OCI-LY7 (cell line): ENCODE results near the gene PTGDS. TPM values are rescaled to one million over a fixed set of nuclear protein-coding genes. Genes with fewer than 3 reads are reported as not detected.

Experiments
- BruUV-seq: library from RNA; stranded (reverse); fragments of 400-500 nt; replicated peaks from 2 replicates; lab custom pipeline; 2021; lab: Mats Ljungman, UMichigan
- CTCF ChIA-PET: fragments of 300-600 bp; sonication (Branson Sonifier 250); formaldehyde crosslinking; loops from one replicate; lab custom pipeline; 2022; ENCODE audit warnings: antibody characterized with exemption; ENCODE audit not compliant: unreplicated experiment; lab: Charles Lee
- POLR2A ChIA-PET: fragments of 300-600 bp; sonication (Branson Sonifier 250); formaldehyde crosslinking; loops from one replicate; lab custom pipeline; 2022; ENCODE audit warnings: antibody characterized with exemption; lab: Charles Lee
- DNase-seq: peaks from one replicate; pipeline ENCODE4 v3.0.0-alpha.2; 2015; ENCODE audit warnings: low spot score
- H2AFZ ChIP-seq: fragments of 200-600 bp; sonication (generic), shearing (Covaris generic); 2 replicates; pipeline ENCODE4 v1.6.1; 2014; ENCODE audit warnings: mild to moderate bottlenecking, antibody characterized with exemption, low read length, moderate library complexity
- H3K27ac ChIP-seq: fragments of 200-600 bp; sonication (generic); 2 replicates; pipeline ENCODE4 v1.5.1; 2014; ENCODE audit warnings: mixed run types, low read depth, mild to moderate bottlenecking, moderate library complexity, low read length, inconsistent platforms; ENCODE audit not compliant: poor library complexity, severe bottlenecking
- H3K36me3 ChIP-seq: fragments of 200-600 bp; sonication (generic); 2 replicates; pipeline ENCODE4 v1.6.1; 2014; ENCODE audit warnings: mild to moderate bottlenecking, antibody characterized with exemption, low read length, moderate library complexity, mixed read lengths; ENCODE audit not compliant: insufficient read depth
- H3K4me1 ChIP-seq: fragments of 200-600 bp; sonication (generic); 2 replicates; pipeline ENCODE4 v1.5.1; 2014; ENCODE audit warnings: mild to moderate bottlenecking, low read length; ENCODE audit not compliant: insufficient read depth, poor library complexity, severe bottlenecking
- H3K4me2 ChIP-seq: fragments of 200-600 bp; sonication (generic); 2 replicates; pipeline ENCODE4 v1.6.1; 2014; ENCODE audit warnings: mild to moderate bottlenecking, low read length
- H3K4me3 ChIP-seq: fragments of 200-600 bp; sonication (generic); 2 replicates; pipeline ENCODE4 v1.5.1; 2014; ENCODE audit warnings: mild to moderate bottlenecking, low read depth, low read length; ENCODE audit not compliant: poor library complexity, severe bottlenecking
- H3K79me2 ChIP-seq: fragments of 200-600 bp; sonication (generic); 2 replicates; pipeline ENCODE4 v1.6.1; 2016; ENCODE audit warnings: low read depth, mild to moderate bottlenecking, low read length, moderate library complexity, mixed read lengths; ENCODE audit not compliant: insufficient read depth
- H3K9me2 ChIP-seq: fragments of 200-600 bp; sonication (generic); 2 replicates; pipeline ENCODE4 v1.6.1; 2016; ENCODE audit warnings: mild to moderate bottlenecking, low read length, mixed read lengths; ENCODE audit not compliant: insufficient read depth
- H3K9me3 ChIP-seq: fragments of 200-600 bp; sonication (generic); 2 replicates; pipeline ENCODE4 v1.6.1; 2014; ENCODE audit warnings: mild to moderate bottlenecking, mixed run types, low read length, mixed read lengths
- H4K20me1 ChIP-seq: fragments of 200-600 bp; sonication (generic); 2 replicates; pipeline ENCODE4 v1.6.1; 2014; ENCODE audit warnings: mild to moderate bottlenecking, antibody characterized with exemption, low read length, moderate library complexity, mixed read lengths; ENCODE audit not compliant: insufficient read depth
- EZH2phosphoT487 ChIP-seq: fragments of 200-600 bp; sonication (generic); IDR thresholded peaks from 2 replicates; pipeline ENCODE4 v1.6.1; 2018; ENCODE audit warnings: low read depth, borderline replicate concordance, mild to moderate bottlenecking, mixed run types, antibody characterized with exemption, low read length, moderate library complexity, mixed read lengths
- intact Hi-C: fragments of 100-400 bp; cut with micrococcal nuclease; formaldehyde crosslinking; loops from one replicate; pipeline ENCODE4 v1.10.0; 2022; ENCODE audit not compliant: unreplicated experiment
- total RNA-seq, 2 experiments: library from RNA; depleted of rRNA in 1 of 2; stranded (reverse); fragments of >200 nt in 1 of 2; shearing (Covaris generic) in 1 of 2; gene quantifications; 2 replicates each; pipeline ENCODE4 v1.2.3, GENCODE V29; 2014 to 2022
- TF ChIP-seq, protein P1 (sequence below): fragments of 200-600 bp; sonication (generic); conservative IDR thresholded peaks from 2 replicates; pipeline ENCODE4 v1.5.1; 2014; ENCODE audit warnings: mild to moderate bottlenecking, antibody characterized with exemption, low read length, moderate library complexity, mixed read lengths

Gene PTGDS
- total RNA-seq, 2 experiments from 2014 or later, result not detected

DNA sequence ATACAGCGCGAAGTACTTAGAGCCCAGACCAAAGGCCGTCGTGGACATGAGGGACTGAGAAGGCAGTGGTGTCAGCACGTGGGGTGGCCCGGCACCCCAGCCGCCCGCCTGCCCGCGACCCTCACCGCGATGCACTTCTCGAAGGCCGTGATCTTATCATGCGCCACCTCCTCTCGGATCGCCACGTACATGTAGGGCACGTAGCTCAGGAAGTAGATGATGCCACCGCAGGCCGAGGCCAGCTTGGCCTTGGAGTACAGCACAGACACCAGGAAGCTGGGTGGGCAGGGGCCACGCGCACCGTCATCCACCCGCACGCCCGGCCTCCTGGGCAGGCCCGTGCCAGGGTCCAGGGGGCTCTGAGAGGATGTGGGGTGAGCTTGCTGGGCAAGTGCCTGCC is 39.8 kb downstream of the PTGDS start:
- ChIA-PET CTCF (no interaction called here), POLR2A (no interaction called here)
- intact Hi-C loops, result no loop called here
- H3K27ac ChIP-seq, result no peak overlapping the region
- no peaks in the 10 kb centered on the region for H4K20me1 ChIP-seq
- peaks cover 10% of the 10 kb centered on the region for H3K4me1 ChIP-seq
- H3K9me2 ChIP-seq, result no peaks in the 10 kb centered on the region
- no TSS peak for BruUV-seq
- no peaks in the 10 kb centered on the region for H3K36me3 ChIP-seq
- DNase-seq, result no peak
- no peaks in the 10 kb centered on the region for H3K79me2 ChIP-seq
- TF ChIP-seq, protein P1, sequence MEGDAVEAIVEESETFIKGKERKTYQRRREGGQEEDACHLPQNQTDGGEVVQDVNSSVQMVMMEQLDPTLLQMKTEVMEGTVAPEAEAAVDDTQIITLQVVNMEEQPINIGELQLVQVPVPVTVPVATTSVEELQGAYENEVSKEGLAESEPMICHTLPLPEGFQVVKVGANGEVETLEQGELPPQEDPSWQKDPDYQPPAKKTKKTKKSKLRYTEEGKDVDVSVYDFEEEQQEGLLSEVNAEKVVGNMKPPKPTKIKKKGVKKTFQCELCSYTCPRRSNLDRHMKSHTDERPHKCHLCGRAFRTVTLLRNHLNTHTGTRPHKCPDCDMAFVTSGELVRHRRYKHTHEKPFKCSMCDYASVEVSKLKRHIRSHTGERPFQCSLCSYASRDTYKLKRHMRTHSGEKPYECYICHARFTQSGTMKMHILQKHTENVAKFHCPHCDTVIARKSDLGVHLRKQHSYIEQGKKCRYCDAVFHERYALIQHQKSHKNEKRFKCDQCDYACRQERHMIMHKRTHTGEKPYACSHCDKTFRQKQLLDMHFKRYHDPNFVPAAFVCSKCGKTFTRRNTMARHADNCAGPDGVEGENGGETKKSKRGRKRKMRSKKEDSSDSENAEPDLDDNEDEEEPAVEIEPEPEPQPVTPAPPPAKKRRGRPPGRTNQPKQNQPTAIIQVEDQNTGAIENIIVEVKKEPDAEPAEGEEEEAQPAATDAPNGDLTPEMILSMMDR, result no peak
- TF ChIP-seq EZH2phosphoT487, result no peak
- H2AFZ ChIP-seq, result no peak overlapping the region
- H3K4me2 ChIP-seq, result no peak overlapping the region
- no peak overlapping the region for H3K4me3 ChIP-seq
- H3K9me3 ChIP-seq, result no peaks in the 10 kb centered on the region

DNA sequence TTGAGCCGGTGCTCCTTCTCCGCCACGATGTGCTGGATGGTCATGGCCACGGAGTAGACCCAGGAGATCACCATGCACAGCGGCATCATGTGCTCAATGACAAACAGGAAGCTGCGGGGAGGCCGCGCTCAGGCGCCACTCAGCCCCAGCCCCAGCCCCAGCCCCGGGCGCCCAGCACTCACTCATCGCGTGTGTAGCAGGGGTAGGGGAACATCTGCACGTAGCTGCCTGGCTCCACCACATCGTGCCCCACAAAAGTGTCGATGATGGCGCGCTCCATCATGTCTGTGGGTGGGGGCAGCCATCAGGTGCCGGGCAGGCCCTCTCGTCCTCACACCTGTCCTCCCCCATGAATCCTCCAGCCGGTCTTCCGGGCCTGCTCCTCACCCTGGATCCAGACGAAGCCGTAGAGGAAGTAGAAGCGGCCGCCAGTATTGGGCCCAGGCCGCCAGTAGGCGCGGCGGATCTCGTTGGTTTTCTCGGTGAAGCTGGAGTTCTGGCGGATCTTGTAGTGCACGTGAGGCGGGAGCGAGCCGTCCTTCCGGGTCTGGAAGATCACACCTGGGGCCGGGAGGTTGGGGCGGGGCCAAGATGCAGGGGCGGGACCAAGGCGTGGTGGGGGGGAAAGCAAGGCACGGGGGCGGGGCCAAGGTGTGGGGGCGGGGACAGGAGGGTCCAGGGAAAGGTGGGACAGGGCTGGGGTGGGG is 40.6 kb downstream of the PTGDS start:
- H3K4me1 ChIP-seq, result peaks cover 10% of the 10 kb centered on the region
- no peaks in the 10 kb centered on the region for H3K36me3 ChIP-seq
- H3K9me3 ChIP-seq, result no peaks in the 10 kb centered on the region
- no TSS peak for BruUV-seq
- H3K79me2 ChIP-seq, result no peaks in the 10 kb centered on the region
- no peaks in the 10 kb centered on the region for H3K9me2 ChIP-seq
- no peak for DNase-seq
- H3K4me3 ChIP-seq, result no peak overlapping the region
- intact Hi-C loops, result no loop called here
- no peak overlapping the region for H3K4me2 ChIP-seq
- H2AFZ ChIP-seq, result no peak overlapping the region
- no peak for TF ChIP-seq EZH2phosphoT487
- TF ChIP-seq, protein P1, result no peak
- CTCF ChIA-PET, result no interaction called here
- no peak overlapping the region for H3K27ac ChIP-seq
- POLR2A ChIA-PET, result no interaction called here
- H4K20me1 ChIP-seq, result no peaks in the 10 kb centered on the region
